ENCODE results near the gene YBEY.

Gene YBEY

DNA sequence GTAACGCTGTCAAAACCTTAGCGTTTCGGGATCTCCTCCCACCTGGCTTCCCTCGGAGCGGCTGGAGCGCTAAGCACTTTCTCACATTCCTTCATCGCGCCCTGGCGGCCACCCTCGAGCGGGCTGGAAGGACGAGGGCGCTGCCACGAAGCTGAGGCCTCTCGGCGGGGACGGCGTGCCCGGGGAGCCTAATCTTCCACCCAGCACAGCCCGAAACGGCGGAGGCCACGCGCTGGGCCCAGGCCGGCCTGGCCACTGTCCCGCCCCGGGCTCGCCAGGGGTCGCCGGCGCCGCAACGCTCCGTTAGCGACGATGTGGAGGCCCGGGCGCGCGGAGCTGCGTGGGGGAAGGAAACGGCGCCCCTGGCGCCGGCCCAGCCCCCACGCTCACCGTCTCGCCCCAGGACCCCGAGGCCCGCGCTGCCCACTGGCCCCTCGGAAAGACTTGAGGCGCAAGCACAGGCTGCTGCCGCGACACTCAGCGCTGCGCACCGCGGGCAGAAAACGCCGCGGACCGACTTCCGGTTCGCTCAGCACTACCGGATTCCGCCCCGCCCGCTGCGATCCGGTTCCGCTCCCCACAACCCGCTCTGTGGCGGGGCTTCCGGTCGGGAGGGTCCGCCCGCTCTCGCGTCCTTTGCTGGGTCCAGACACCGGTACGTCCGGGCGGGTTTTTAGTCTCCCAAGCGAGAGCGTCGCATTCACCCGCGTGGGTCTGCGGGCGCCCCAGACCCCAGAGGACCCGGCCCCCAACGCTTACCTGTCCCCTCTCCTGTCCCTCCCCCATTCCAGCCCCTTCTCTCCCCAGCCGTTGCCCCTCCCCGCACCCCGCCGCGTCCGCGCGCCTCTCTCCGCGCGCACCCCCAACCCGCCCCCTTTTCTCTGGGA is at the start of gene YBEY (continued):
- peak; percentile 95 for TF ChIP-seq ZXDB (tag by site-specific recombination; IDR thresholded peaks at IDR 0.05)
- peak; percentile 87 for TF ChIP-seq SP7 (tag by site-specific recombination; IDR thresholded peaks at IDR 0.05)
- TF ChIP-seq, protein P1, sequence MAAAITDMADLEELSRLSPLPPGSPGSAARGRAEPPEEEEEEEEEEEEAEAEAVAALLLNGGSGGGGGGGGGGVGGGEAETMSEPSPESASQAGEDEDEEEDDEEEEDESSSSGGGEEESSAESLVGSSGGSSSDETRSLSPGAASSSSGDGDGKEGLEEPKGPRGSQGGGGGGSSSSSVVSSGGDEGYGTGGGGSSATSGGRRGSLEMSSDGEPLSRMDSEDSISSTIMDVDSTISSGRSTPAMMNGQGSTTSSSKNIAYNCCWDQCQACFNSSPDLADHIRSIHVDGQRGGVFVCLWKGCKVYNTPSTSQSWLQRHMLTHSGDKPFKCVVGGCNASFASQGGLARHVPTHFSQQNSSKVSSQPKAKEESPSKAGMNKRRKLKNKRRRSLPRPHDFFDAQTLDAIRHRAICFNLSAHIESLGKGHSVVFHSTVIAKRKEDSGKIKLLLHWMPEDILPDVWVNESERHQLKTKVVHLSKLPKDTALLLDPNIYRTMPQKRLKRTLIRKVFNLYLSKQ (tag by site-specific recombination; IDR thresholded peaks at IDR 0.05; ENCODE audit: borderline replicate concordance) = no peak
- TF ChIP-seq ZNF2 (tag by site-specific recombination; IDR thresholded peaks at IDR 0.05) = peak; percentile 88
- TF ChIP-seq, protein P2, sequence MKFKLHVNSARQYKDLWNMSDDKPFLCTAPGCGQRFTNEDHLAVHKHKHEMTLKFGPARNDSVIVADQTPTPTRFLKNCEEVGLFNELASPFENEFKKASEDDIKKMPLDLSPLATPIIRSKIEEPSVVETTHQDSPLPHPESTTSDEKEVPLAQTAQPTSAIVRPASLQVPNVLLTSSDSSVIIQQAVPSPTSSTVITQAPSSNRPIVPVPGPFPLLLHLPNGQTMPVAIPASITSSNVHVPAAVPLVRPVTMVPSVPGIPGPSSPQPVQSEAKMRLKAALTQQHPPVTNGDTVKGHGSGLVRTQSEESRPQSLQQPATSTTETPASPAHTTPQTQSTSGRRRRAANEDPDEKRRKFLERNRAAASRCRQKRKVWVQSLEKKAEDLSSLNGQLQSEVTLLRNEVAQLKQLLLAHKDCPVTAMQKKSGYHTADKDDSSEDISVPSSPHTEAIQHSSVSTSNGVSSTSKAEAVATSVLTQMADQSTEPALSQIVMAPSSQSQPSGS (tag by site-specific recombination; IDR thresholded peaks at IDR 0.05; ENCODE audit: low read depth) = no peak
- TF ChIP-seq, protein P3, sequence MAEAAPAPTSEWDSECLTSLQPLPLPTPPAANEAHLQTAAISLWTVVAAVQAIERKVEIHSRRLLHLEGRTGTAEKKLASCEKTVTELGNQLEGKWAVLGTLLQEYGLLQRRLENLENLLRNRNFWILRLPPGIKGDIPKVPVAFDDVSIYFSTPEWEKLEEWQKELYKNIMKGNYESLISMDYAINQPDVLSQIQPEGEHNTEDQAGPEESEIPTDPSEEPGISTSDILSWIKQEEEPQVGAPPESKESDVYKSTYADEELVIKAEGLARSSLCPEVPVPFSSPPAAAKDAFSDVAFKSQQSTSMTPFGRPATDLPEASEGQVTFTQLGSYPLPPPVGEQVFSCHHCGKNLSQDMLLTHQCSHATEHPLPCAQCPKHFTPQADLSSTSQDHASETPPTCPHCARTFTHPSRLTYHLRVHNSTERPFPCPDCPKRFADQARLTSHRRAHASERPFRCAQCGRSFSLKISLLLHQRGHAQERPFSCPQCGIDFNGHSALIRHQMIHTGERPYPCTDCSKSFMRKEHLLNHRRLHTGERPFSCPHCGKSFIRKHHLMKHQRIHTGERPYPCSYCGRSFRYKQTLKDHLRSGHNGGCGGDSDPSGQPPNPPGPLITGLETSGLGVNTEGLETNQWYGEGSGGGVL (tag by site-specific recombination; IDR thresholded peaks at IDR 0.05) = peak; percentile 82; the same call in 1 of the 2 replicates
- no peak for TF ChIP-seq ZNF654 (tag by site-specific recombination; IDR thresholded peaks at IDR 0.05; ENCODE audit: low read depth)
- TF ChIP-seq, protein P4, sequence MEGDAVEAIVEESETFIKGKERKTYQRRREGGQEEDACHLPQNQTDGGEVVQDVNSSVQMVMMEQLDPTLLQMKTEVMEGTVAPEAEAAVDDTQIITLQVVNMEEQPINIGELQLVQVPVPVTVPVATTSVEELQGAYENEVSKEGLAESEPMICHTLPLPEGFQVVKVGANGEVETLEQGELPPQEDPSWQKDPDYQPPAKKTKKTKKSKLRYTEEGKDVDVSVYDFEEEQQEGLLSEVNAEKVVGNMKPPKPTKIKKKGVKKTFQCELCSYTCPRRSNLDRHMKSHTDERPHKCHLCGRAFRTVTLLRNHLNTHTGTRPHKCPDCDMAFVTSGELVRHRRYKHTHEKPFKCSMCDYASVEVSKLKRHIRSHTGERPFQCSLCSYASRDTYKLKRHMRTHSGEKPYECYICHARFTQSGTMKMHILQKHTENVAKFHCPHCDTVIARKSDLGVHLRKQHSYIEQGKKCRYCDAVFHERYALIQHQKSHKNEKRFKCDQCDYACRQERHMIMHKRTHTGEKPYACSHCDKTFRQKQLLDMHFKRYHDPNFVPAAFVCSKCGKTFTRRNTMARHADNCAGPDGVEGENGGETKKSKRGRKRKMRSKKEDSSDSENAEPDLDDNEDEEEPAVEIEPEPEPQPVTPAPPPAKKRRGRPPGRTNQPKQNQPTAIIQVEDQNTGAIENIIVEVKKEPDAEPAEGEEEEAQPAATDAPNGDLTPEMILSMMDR (tag by site-specific recombination; IDR thresholded peaks at IDR 0.05) = peak; percentile 75; the same call in 1 of the 2 replicates
- TF ChIP-seq, protein P5, sequence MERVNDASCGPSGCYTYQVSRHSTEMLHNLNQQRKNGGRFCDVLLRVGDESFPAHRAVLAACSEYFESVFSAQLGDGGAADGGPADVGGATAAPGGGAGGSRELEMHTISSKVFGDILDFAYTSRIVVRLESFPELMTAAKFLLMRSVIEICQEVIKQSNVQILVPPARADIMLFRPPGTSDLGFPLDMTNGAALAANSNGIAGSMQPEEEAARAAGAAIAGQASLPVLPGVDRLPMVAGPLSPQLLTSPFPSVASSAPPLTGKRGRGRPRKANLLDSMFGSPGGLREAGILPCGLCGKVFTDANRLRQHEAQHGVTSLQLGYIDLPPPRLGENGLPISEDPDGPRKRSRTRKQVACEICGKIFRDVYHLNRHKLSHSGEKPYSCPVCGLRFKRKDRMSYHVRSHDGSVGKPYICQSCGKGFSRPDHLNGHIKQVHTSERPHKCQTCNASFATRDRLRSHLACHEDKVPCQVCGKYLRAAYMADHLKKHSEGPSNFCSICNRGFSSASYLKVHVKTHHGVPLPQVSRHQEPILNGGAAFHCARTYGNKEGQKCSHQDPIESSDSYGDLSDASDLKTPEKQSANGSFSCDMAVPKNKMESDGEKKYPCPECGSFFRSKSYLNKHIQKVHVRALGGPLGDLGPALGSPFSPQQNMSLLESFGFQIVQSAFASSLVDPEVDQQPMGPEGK (tag by site-specific recombination; IDR thresholded peaks at IDR 0.05) = peak; percentile 99
- TF ChIP-seq KLF9 (tag by site-specific recombination; IDR thresholded peaks at IDR 0.05; ENCODE audit: low read depth) = peak; percentile 86
- TF ChIP-seq YY1 (tag by site-specific recombination; IDR thresholded peaks at IDR 0.05) = peak; percentile 75; the same call in 1 of the 2 replicates
- no peak for TF ChIP-seq ZNF521 (tag by site-specific recombination; IDR thresholded peaks at IDR 0.05)
- TF ChIP-seq, protein P6, sequence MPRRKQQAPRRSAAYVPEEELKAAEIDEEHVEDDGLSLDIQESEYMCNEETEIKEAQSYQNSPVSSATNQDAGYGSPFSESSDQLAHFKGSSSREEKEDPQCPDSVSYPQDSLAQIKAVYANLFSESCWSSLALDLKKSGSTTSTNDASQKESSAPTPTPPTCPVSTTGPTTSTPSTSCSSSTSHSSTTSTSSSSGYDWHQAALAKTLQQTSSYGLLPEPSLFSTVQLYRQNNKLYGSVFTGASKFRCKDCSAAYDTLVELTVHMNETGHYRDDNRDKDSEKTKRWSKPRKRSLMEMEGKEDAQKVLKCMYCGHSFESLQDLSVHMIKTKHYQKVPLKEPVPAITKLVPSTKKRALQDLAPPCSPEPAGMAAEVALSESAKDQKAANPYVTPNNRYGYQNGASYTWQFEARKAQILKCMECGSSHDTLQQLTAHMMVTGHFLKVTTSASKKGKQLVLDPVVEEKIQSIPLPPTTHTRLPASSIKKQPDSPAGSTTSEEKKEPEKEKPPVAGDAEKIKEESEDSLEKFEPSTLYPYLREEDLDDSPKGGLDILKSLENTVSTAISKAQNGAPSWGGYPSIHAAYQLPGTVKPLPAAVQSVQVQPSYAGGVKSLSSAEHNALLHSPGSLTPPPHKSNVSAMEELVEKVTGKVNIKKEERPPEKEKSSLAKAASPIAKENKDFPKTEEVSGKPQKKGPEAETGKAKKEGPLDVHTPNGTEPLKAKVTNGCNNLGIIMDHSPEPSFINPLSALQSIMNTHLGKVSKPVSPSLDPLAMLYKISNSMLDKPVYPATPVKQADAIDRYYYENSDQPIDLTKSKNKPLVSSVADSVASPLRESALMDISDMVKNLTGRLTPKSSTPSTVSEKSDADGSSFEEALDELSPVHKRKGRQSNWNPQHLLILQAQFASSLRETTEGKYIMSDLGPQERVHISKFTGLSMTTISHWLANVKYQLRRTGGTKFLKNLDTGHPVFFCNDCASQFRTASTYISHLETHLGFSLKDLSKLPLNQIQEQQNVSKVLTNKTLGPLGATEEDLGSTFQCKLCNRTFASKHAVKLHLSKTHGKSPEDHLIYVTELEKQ (tag by site-specific recombination; IDR thresholded peaks at IDR 0.05; ENCODE audit: borderline replicate concordance) = peak; percentile 66; the same call in 1 of the 2 replicates
- TF ChIP-seq, protein P7, sequence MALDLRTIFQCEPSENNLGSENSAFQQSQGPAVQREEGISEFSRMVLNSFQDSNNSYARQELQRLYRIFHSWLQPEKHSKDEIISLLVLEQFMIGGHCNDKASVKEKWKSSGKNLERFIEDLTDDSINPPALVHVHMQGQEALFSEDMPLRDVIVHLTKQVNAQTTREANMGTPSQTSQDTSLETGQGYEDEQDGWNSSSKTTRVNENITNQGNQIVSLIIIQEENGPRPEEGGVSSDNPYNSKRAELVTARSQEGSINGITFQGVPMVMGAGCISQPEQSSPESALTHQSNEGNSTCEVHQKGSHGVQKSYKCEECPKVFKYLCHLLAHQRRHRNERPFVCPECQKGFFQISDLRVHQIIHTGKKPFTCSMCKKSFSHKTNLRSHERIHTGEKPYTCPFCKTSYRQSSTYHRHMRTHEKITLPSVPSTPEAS (tag by site-specific recombination; IDR thresholded peaks at IDR 0.05) = 0 out of 2 replicates have a peak, but pooled peaks have one; percentile 26
- TF ChIP-seq, protein P8, sequence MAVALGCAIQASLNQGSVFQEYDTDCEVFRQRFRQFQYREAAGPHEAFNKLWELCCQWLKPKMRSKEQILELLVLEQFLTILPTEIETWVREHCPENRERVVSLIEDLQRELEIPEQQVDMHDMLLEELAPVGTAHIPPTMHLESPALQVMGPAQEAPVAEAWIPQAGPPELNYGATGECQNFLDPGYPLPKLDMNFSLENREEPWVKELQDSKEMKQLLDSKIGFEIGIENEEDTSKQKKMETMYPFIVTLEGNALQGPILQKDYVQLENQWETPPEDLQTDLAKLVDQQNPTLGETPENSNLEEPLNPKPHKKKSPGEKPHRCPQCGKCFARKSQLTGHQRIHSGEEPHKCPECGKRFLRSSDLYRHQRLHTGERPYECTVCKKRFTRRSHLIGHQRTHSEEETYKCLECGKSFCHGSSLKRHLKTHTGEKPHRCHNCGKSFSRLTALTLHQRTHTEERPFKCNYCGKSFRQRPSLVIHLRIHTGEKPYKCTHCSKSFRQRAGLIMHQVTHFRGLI (tag by site-specific recombination; IDR thresholded peaks at IDR 0.05) = 0 out of 2 replicates have a peak, but pooled peaks have one; percentile 10
- TF ChIP-seq ZNF211 (tag by site-specific recombination; IDR thresholded peaks at IDR 0.05; ENCODE audit: low read depth) = no peak
- peak; percentile 85 for TF ChIP-seq ZNF335 (tag by site-specific recombination; conservative IDR thresholded peaks at IDR 0.05)
- peak; percentile 40 for TF ChIP-seq ZNF24 (tag by site-specific recombination; IDR thresholded peaks at IDR 0.05)
- peak; percentile 68; the same call in 1 of the 2 replicates for TF ChIP-seq ZFP69B (tag by site-specific recombination; IDR thresholded peaks at IDR 0.05)
- peak; percentile 82 for TF ChIP-seq KLF10 (tag by site-specific recombination; IDR thresholded peaks at IDR 0.05)
